H1 (cell line): ENCODE results near the gene CTSW. TPM values are rescaled to one million over a fixed set of nuclear protein-coding genes. Genes with fewer than 3 reads are reported as not detected.

Experiments
- CTCF ChIA-PET: fragments of 300-600 bp; sonication (Branson Sonifier 250); formaldehyde crosslinking; loops from one replicate; lab custom pipeline; 2021; ENCODE audit not compliant: partially characterized antibody; lab: Charles Lee
- POLR2A ChIA-PET: fragments of 300-600 bp; sonication (Branson Sonifier 250); formaldehyde crosslinking; loops from one replicate; lab custom pipeline; 2021; ENCODE audit warnings: inconsistent platforms; ENCODE audit not compliant: partially characterized antibody; lab: Charles Lee
- DNase-seq, 2 experiments: peaks; one replicate each; pipeline versions ENCODE4 v3.0.0 to v3.0.0-alpha.2; 2010 to 2022; ENCODE audit warnings: low spot score in 2 of 2, low read depth in 1 of 2, mixed read lengths in 1 of 2
- FAIRE-seq: peaks from 2 replicates; lab custom pipeline; 2011; peaks lifted over from hg19 to GRCh38; lab: Jason Lieb, UNC
- H2AFZ ChIP-seq: 2 replicates; pipeline ENCODE4 v1.8.1; 2012; ENCODE audit warnings: low read length, inconsistent platforms
- H2AK5ac ChIP-seq: 2 replicates; pipeline ENCODE4 v1.6.1; 2013; ENCODE audit warnings: low read depth, low read length
- H2BK120ac ChIP-seq: replicated peaks from 2 replicates; pipeline ENCODE3; 2013; ENCODE audit warnings: low read depth, low read length, inconsistent platforms
- H2BK12ac ChIP-seq: 2 replicates; pipeline ENCODE4 v1.6.1; 2013; ENCODE audit warnings: low read depth, low read length
- H2BK15ac ChIP-seq: 2 replicates; pipeline ENCODE4 v1.6.1; 2013; ENCODE audit warnings: low read length
- H2BK20ac ChIP-seq: 2 replicates; pipeline ENCODE4 v1.6.1; 2013; ENCODE audit warnings: low read length
- H2BK5ac ChIP-seq: 2 replicates; pipeline ENCODE4 v1.6.1; 2013; ENCODE audit warnings: low read depth, low read length
- H3K14ac ChIP-seq: 2 replicates; pipeline ENCODE4 v1.6.1; 2013; ENCODE audit warnings: inconsistent platforms; ENCODE audit not compliant: insufficient read length
- H3K18ac ChIP-seq: 2 replicates; pipeline ENCODE4 v1.6.1; 2013; ENCODE audit warnings: low read length; ENCODE audit errors: extremely low read depth
- H3K23ac ChIP-seq: 2 replicates; pipeline ENCODE4 v1.6.1; 2013; ENCODE audit warnings: inconsistent platforms; ENCODE audit not compliant: insufficient read length
- H3K23me2 ChIP-seq: 2 replicates; pipeline ENCODE4 v1.6.1; 2013; ENCODE audit warnings: low read depth, low read length
- H3K27ac ChIP-seq: 2 replicates; pipeline ENCODE4 v1.6.1; 2011; ENCODE audit warnings: low read depth, low read length, inconsistent platforms
- H3K27me3 ChIP-seq, 4 experiments: replicated peaks in 1 of 4; 1 replicate in 1 of 4; 2 replicates in 3 of 4; pipeline versions ENCODE4 v1.6.1 to v1.8.1; 2011 to 2013; ENCODE audit warnings: low read length in 3 of 4, mild to moderate bottlenecking in 3 of 4, inconsistent platforms in 2 of 4, mixed read lengths in 2 of 4, moderate library complexity in 1 of 4; ENCODE audit not compliant: control insufficient read depth in 3 of 4, insufficient read depth in 3 of 4; ENCODE audit errors: extremely low read depth in 1 of 4
- H3K36me3 ChIP-seq, 4 experiments: 2 replicates each; pipeline versions ENCODE4 v1.6.1 to v1.8.1; 2011 to 2013; ENCODE audit warnings: mild to moderate bottlenecking in 4 of 4, low read length in 3 of 4, moderate library complexity in 2 of 4, control low read depth in 1 of 4, inconsistent platforms in 1 of 4; ENCODE audit not compliant: insufficient read depth in 4 of 4, control insufficient read depth in 2 of 4
- H3K4ac ChIP-seq: replicated peaks from 2 replicates; pipeline ENCODE3; 2013; ENCODE audit warnings: low read length, low read depth, mixed read lengths, inconsistent platforms; ENCODE audit not compliant: insufficient read length
- H3K4me1 ChIP-seq, 4 experiments: replicated peaks in 1 of 4; 1 replicate in 1 of 4; 2 replicates in 3 of 4; pipeline versions ENCODE4 v1.6.1 to v1.8.1; 2011 to 2013; ENCODE audit warnings: low read length in 3 of 4, inconsistent platforms in 2 of 4, mixed read lengths in 1 of 4; ENCODE audit not compliant: insufficient read depth in 4 of 4, control insufficient read depth in 3 of 4
- H3K4me2 ChIP-seq, 2 experiments: 2 replicates each; pipeline versions ENCODE4 v1.6.1 to v1.8.1; 2011 to 2013; ENCODE audit warnings: low read depth in 2 of 2, low read length in 2 of 2, control low read depth in 1 of 2, inconsistent platforms in 1 of 2, mild to moderate bottlenecking in 1 of 2; ENCODE audit not compliant: insufficient read depth in 1 of 2
- H3K4me3 ChIP-seq, 4 experiments: fragments of 200-600, 300-600 bp in 1 of 4; sonication (generic), shearing (Covaris generic), sonication (Bioruptor Twin) in 1 of 4; 2 replicates each; pipeline versions ENCODE4 v1.5.1 to v1.8.1; 2011 to 2016; ENCODE audit warnings: low read length in 4 of 4, low read depth in 3 of 4, control low read depth in 2 of 4, inconsistent platforms in 2 of 4, mild to moderate bottlenecking in 2 of 4, mixed read lengths in 1 of 4, moderate library complexity in 1 of 4; ENCODE audit not compliant: insufficient read depth in 2 of 4; ENCODE audit errors: extremely low read depth in 1 of 4
- H3K56ac ChIP-seq: replicated peaks from 2 replicates; pipeline ENCODE3; 2013; ENCODE audit warnings: low read depth, mild to moderate bottlenecking, mixed read lengths, low read length, inconsistent platforms; ENCODE audit not compliant: insufficient read length
- H3K79me1 ChIP-seq: 2 replicates; pipeline ENCODE4 v1.6.1; 2013; ENCODE audit warnings: low read depth, low read length, control low read depth
- H3K79me2 ChIP-seq, 2 experiments: 2 replicates each; pipeline versions ENCODE4 v1.6.1 to v1.8.1; 2012 to 2013; ENCODE audit warnings: low read length in 2 of 2, mild to moderate bottlenecking in 2 of 2, inconsistent platforms in 1 of 2; ENCODE audit not compliant: insufficient read depth in 2 of 2, control insufficient read depth in 1 of 2
- H3K9ac ChIP-seq, 4 experiments: replicated peaks in 1 of 4; 1 replicate in 1 of 4; 2 replicates in 3 of 4; pipeline versions ENCODE4 v1.6.1 to v1.8.1; 2011 to 2013; ENCODE audit warnings: low read depth in 3 of 4, low read length in 3 of 4, control low read depth in 2 of 4, mild to moderate bottlenecking in 2 of 4, moderate library complexity in 2 of 4, inconsistent platforms in 1 of 4; ENCODE audit errors: extremely low read depth in 1 of 4
- H3K9me3 ChIP-seq, 2 experiments: 2 replicates each; pipeline versions ENCODE4 v1.6.1 to v1.8.1; 2012 to 2013; ENCODE audit warnings: mild to moderate bottlenecking in 2 of 2, moderate library complexity in 2 of 2, control low read depth in 1 of 2, inconsistent platforms in 1 of 2, low read depth in 1 of 2, low read length in 1 of 2, mixed read lengths in 1 of 2; ENCODE audit not compliant: insufficient read depth in 2 of 2
- H4K20me1 ChIP-seq, 2 experiments: replicated peaks in 1 of 2; 2 replicates each; pipeline versions ENCODE3 to v1.8.1; 2011 to 2013; ENCODE audit warnings: inconsistent platforms in 2 of 2, low read length in 2 of 2, mild to moderate bottlenecking in 1 of 2; ENCODE audit not compliant: insufficient read depth in 2 of 2, control insufficient read depth in 1 of 2
- H4K5ac ChIP-seq: 2 replicates; pipeline ENCODE4 v1.6.1; 2013; ENCODE audit warnings: low read length, low read depth, mixed read lengths, inconsistent platforms; ENCODE audit not compliant: insufficient read length
- H4K8ac ChIP-seq: 2 replicates; pipeline ENCODE4 v1.8.0; 2013; ENCODE audit warnings: mild to moderate bottlenecking, moderate library complexity, low read length, inconsistent platforms; ENCODE audit not compliant: insufficient read depth; ENCODE audit errors: extremely low read depth
- H4K91ac ChIP-seq: replicated peaks from 2 replicates; pipeline ENCODE3; 2013; ENCODE audit warnings: low read length, mixed read lengths, inconsistent platforms; ENCODE audit not compliant: insufficient read length
- ASH2L ChIP-seq: fragments of 200-600, 300-600 bp; sonication (generic); IDR thresholded peaks from one replicate; pipeline ENCODE4 v1.7.1; 2017; ENCODE audit warnings: low read length
- BCL11A ChIP-seq, 2 experiments: IDR thresholded peaks; one replicate each; pipeline ENCODE4 v1.6.1; 2011; ENCODE audit warnings: low read depth in 2 of 2, low read length in 2 of 2, mild to moderate bottlenecking in 2 of 2
- CHD1 ChIP-seq: IDR thresholded peaks from 2 replicates; pipeline ENCODE4 v1.6.1; 2012; ENCODE audit warnings: low read depth, low read length, improper control_type of control experiment
- FOSL1 ChIP-seq: IDR thresholded peaks from 2 replicates; pipeline ENCODE4 v1.6.1; 2011; ENCODE audit warnings: mild to moderate bottlenecking, low read depth, low read length, moderate library complexity; ENCODE audit not compliant: insufficient read depth
- GABPA ChIP-seq: IDR thresholded peaks from 2 replicates; pipeline ENCODE4 v1.6.1; 2011; ENCODE audit warnings: mild to moderate bottlenecking, low read length, moderate library complexity, borderline replicate concordance; ENCODE audit not compliant: insufficient read depth
- KDM1A ChIP-seq: fragments of 200-600, 300-600 bp; sonication (generic); IDR thresholded peaks from 2 replicates; pipeline ENCODE4 v1.7.1; 2016; ENCODE audit warnings: mild to moderate bottlenecking, low read length, borderline replicate concordance
- KDM5A ChIP-seq: fragments of 200-600 bp; IDR thresholded peaks from 2 replicates; pipeline ENCODE4 v1.7.1; 2012; ENCODE audit warnings: mild to moderate bottlenecking, low read length, inconsistent platforms, mixed read lengths
- POLR2A ChIP-seq, 2 experiments: IDR thresholded peaks; 1 replicate in 1 of 2; 2 replicates in 1 of 2; pipeline ENCODE4 v1.6.1; 2011; ENCODE audit warnings: low read depth in 2 of 2, low read length in 2 of 2, mild to moderate bottlenecking in 2 of 2; ENCODE audit errors: control extremely low read depth in 1 of 2
- RBBP5 ChIP-seq: IDR thresholded peaks from 2 replicates; pipeline ENCODE4 v1.7.1; 2012; ENCODE audit warnings: low read depth, mild to moderate bottlenecking, inconsistent platforms, low read length, moderate library complexity, borderline replicate concordance
- RFX5 ChIP-seq: IDR thresholded peaks from 2 replicates; pipeline ENCODE4 v1.6.1; 2011; ENCODE audit warnings: low read depth, low read length, improper control_type of control experiment, borderline replicate concordance
- RXRA ChIP-seq: IDR thresholded peaks from 2 replicates; pipeline ENCODE4 v1.6.1; 2011; ENCODE audit warnings: low read depth, mild to moderate bottlenecking, low read length, moderate library complexity; ENCODE audit not compliant: insufficient read depth
- SRF ChIP-seq: IDR thresholded peaks from 2 replicates; pipeline ENCODE4 v1.6.1; 2011; ENCODE audit warnings: mild to moderate bottlenecking, low read depth, low read length, moderate library complexity
- WGBS, 2 experiments: shearing (Covaris generic) in 1 of 2; methylation state at CpG; one replicate each; pipeline versions ENCODE4 v1.1.6 to v1.1.7; 2013 to 2015; ENCODE audit warnings: low lambda C conversion rate in 2 of 2, mixed read lengths in 2 of 2, inconsistent platforms in 1 of 2, low coverage in 1 of 2, missing lambda C conversion rate in 1 of 2; ENCODE audit not compliant: insufficient replicate concordance in 2 of 2, insufficient coverage in 1 of 2, insufficient read length in 1 of 2; ENCODE audit errors: extremely low coverage in 1 of 2, missing lambda C conversion rate in 1 of 2; 5-methylcytosine and 5-hydroxymethylcytosine counted together
- polyA plus RNA-seq, 7 experiments: library from polyadenylated mRNA; depleted of rRNA in 3 of 7; stranded (reverse) in 5 of 7; unstranded in 2 of 7; fragments of >200 nt in 5 of 7; fragments of 200-250 nt in 2 of 7; gene quantifications; 1 replicate in 5 of 7; 2 replicates in 1 of 7; 4 replicates in 1 of 7; pipeline versions ENCODE4 v1.2.1 to v1.2.3, GENCODE V29; 2011 to 2013; ENCODE audit warnings: missing spikeins in 2 of 7, mixed read lengths in 2 of 7
- total RNA-seq: library from RNA; stranded (reverse); fragmentation: NEBNext Ultra II Directional; extraction: Animal tissue kit (Norgen Biotek cat#: 25700); gene quantifications from 2 replicates; pipeline ENCODE4 v1.2.1, GENCODE V29; 2021
- TF ChIP-seq, protein P1 (sequence below): IDR thresholded peaks from 2 replicates; pipeline ENCODE4 v1.6.1; 2012; ENCODE audit warnings: inconsistent platforms

The CTSW gene
- total and polyA plus RNA-seq, 2 of the 8 experiments (the other 6 are each of a cell fraction or from before 2014, with no cell fraction given), result not detected

DNA sequence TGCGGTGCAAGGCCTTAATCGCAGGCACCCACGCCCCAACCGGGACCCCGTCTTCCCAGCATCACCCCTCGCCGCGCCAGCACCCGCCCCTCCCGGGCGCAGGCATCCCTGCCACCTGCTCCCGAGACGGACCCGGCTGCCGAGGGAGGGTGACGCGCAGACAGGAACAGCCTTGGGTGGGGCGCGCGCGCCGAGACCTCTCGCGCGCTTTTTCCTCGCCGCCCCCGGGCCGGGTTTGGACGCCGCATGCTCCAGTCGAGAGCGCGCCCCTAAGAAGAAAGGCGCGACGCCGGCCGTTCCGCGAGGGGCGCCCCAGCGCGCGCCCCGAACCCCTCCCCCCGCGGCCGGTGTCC lies 22.2 kb upstream of the CTSW start:
- Histone ChIP-seq H3K56ac (peak overlapping the region; percentile 48), H2AK5ac (peak overlapping the region; percentile 61; the same call in 1 of the 2 replicates), H3K4me2 (peak overlapping the region; percentile 83 to 84), H4K20me1 (peaks cover 27 to 30% of the 10 kb centered on the region in 2 experiments), H3K79me2 (peaks cover 15 to 41% of the 10 kb centered on the region in 2 experiments), H2AFZ (no peak overlapping the region), H3K79me1 (peaks cover 20% of the 10 kb centered on the region), H2BK5ac (peak overlapping the region; percentile 95), H2BK20ac (no peak overlapping the region), H3K4me1 (peaks cover 0 to 15% (median 6%) of the 10 kb centered on the region in 4 experiments; a peak in 5 of 7 replicates), H3K4me3 (peak overlapping the region; percentile 86 to 96 (median 91)), H4K8ac (peak overlapping the region; percentile 95), H3K27ac (peak overlapping the region; percentile 81), H3K36me3 (peaks cover 17 to 32% (median 27%) of the 10 kb centered on the region in 4 experiments), H4K5ac (peak overlapping the region; percentile 55), H2BK120ac (no peak overlapping the region), H2BK15ac (no peak overlapping the region), H3K9ac (peak overlapping the region; percentile 85 to 90 (median 88)), H3K23me2 (peaks cover 19% of the 10 kb centered on the region), H3K23ac (no peak overlapping the region), H3K18ac (peak overlapping the region; percentile 55), H4K91ac (peak overlapping the region; percentile 77), H3K9me3 (no peaks in the 10 kb centered on the region), H2BK12ac (no peak overlapping the region), H3K14ac (no peak overlapping the region), H3K4ac (peak overlapping the region; percentile 63), H3K27me3 (no peaks in the 10 kb centered on the region)
- 0% methylated on average over 7 of the region's 49 CpGs; no CpG with 5 or more reads in 1 of the 2 experiments for WGBS, 2 experiments
- no peak for DNase-seq
- ChIA-PET CTCF (interaction anchor here (0.9 to 9.9 kb wide), 3 partner anchors 27 to 41 kb away, joined by 4 to 191 read pairs (median 8); partner anchors contain the start of genes CCDC85B and FIBP), POLR2A (interaction anchor here (0.9 to 39.7 kb wide), 14 partner anchors 2 to 205 kb away, joined by 3 to 1071 read pairs (median 4); partner anchors contain the start of genes CCDC85B, CFL1, CTSW and EFEMP2)
- no peak for FAIRE-seq
- no peak for TF ChIP-seq RXRA
- TF ChIP-seq RFX5, result no peak
- TF ChIP-seq SRF, result no peak
- TF ChIP-seq RBBP5, result no peak
- TF ChIP-seq KDM1A, result no peak
- no peak for TF ChIP-seq BCL11A (IDR thresholded peaks at IDR 0.05; ENCODE audit: low read depth in 2 of 2, low read length in 2 of 2)
- no peak for TF ChIP-seq FOSL1
- TF ChIP-seq GABPA, result no peak
- no peak for TF ChIP-seq KDM5A
- TF ChIP-seq, protein P1, sequence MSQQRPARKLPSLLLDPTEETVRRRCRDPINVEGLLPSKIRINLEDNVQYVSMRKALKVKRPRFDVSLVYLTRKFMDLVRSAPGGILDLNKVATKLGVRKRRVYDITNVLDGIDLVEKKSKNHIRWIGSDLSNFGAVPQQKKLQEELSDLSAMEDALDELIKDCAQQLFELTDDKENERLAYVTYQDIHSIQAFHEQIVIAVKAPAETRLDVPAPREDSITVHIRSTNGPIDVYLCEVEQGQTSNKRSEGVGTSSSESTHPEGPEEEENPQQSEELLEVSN, result peak; percentile 41; the same call in 1 of the 2 replicates
- TF ChIP-seq POLR2A (IDR thresholded peaks at IDR 0.05; ENCODE audit: control extremely low read depth in 1 of 2, low read depth in 2 of 2, low read length in 2 of 2), result no peak
- TF ChIP-seq CHD1, result no peak
- TF ChIP-seq ASH2L, result peak; percentile 27
